GM12892 (cell line): ENCODE results near the gene MAP3K5.

Source experiments
- POLR2A ChIP-seq: IDR thresholded peaks from 2 replicates; pipeline ENCODE4 v1.6.1; 2011; ENCODE audit warnings: low read depth, low read length, control low read depth
- POLR2AphosphoS5 ChIP-seq: IDR thresholded peaks from 2 replicates; pipeline ENCODE4 v1.6.1; 2011; ENCODE audit warnings: low read depth, low read length, control low read depth

GRCh38 chr6:136749359-136749997, 42.8 kb downstream of the MAP3K5 start:
- no peak for TF ChIP-seq POLR2A
- no peak for TF ChIP-seq POLR2AphosphoS5
